Measurements from ENCODE around the gene CATSPERZ. TPM values are rescaled to one million over a fixed set of nuclear protein-coding genes. Genes with fewer than 3 reads are reported as not detected.

CATSPERZ gene
- total RNA-seq, 1 donor: not detected

DNA sequence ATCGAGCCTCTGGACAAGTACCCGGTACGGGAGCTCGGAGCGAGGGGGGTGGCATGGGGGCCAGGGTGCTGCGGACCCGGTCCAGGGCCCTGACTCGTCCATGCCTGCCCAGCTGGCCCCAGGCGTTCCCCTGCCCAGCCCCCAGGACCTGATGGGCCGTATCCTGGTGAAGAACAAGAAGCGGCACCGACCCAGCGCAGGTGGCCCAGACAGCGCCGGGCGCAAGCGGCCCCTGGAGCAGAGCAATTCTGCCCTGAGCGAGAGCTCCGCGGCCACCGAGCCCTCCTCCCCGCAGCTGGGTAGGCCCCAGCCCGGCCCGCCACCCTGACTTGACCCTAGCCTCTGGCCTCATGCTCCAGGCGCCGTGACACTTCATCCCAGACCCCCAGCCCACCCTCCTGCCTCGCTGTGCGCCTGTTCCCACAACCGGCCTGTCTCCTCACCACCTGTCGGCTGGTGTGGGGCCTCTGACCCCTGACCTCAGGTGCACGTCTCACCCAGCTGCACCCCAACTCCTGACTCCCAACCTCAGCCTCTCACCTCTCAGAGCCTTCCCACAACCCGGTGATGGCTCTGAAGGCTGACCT lies 41.1 kb upstream of the CATSPERZ start:
- Histone ChIP-seq H3K27ac (ENCODE audit: low read depth, low read length) (no peak overlapping the region), H3K79me2 (ENCODE audit: insufficient read depth, low read length) (peaks cover 5% of the 10 kb centered on the region), H3K4me3 (ENCODE audit: insufficient read depth, low read length) (no peak overlapping the region), H4K20me1 (ENCODE audit: insufficient read depth, low read length) (no peaks in the 10 kb centered on the region), H3K27me3 (ENCODE audit: insufficient read depth, low read length) (no peaks in the 10 kb centered on the region), H3K36me3 (ENCODE audit: insufficient read depth, low read length) (peaks cover 48% of the 10 kb centered on the region), H3K9me3 (ENCODE audit: low read depth, low read length) (no peaks in the 10 kb centered on the region), H3K4me2 (ENCODE audit: insufficient read depth, low read length) (no peak overlapping the region), H2AFZ (ENCODE audit: low read length) (no peak overlapping the region), H3K4me1 (ENCODE audit: insufficient read depth, low read length) (peaks cover 6% of the 10 kb centered on the region)
- DNase-seq (ENCODE audit: insufficient read length, low spot score, missing footprints): peak; percentile 62
- TF ChIP-seq, protein P1, sequence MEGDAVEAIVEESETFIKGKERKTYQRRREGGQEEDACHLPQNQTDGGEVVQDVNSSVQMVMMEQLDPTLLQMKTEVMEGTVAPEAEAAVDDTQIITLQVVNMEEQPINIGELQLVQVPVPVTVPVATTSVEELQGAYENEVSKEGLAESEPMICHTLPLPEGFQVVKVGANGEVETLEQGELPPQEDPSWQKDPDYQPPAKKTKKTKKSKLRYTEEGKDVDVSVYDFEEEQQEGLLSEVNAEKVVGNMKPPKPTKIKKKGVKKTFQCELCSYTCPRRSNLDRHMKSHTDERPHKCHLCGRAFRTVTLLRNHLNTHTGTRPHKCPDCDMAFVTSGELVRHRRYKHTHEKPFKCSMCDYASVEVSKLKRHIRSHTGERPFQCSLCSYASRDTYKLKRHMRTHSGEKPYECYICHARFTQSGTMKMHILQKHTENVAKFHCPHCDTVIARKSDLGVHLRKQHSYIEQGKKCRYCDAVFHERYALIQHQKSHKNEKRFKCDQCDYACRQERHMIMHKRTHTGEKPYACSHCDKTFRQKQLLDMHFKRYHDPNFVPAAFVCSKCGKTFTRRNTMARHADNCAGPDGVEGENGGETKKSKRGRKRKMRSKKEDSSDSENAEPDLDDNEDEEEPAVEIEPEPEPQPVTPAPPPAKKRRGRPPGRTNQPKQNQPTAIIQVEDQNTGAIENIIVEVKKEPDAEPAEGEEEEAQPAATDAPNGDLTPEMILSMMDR (IDR thresholded peaks at IDR 0.05; ENCODE audit: extremely low read depth, low read depth, low read length): no peak

DNA sequence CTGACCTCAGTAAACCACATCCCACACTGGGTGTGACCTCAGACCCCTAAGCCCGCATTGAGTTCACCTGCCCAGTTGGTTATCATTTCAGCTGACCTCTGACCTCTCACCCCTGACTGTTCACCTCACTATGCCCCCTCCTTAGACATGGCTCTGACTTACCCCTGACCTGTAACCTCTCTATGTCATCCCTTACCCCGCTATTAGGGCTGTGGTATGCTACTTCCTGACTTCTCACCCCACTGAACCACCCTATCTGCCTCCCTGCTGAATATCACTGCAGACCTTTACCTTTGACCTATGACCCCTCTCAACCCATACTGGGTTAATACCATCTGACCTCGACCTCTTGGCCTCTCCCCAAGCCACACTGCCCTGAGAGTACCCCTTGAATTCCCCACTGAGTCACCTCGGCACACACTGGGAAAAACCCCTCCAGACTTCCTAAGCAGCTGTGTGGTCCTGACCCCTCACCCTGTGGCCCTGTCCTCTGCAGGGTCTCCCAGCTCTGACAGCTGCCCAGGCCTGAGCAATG lies 40.6 kb upstream of the CATSPERZ start:
- H3K36me3 ChIP-seq (ENCODE audit: insufficient read depth, low read length): peaks cover 47% of the 10 kb centered on the region
- peaks cover 6% of the 10 kb centered on the region for H3K4me1 ChIP-seq (ENCODE audit: insufficient read depth, low read length)
- H3K4me2 ChIP-seq (ENCODE audit: insufficient read depth, low read length): no peak overlapping the region
- H4K20me1 ChIP-seq (ENCODE audit: insufficient read depth, low read length): no peaks in the 10 kb centered on the region
- H3K9me3 ChIP-seq (ENCODE audit: low read depth, low read length): no peaks in the 10 kb centered on the region
- H3K4me3 ChIP-seq (ENCODE audit: insufficient read depth, low read length): no peak overlapping the region
- TF ChIP-seq, protein P1 (IDR thresholded peaks at IDR 0.05; ENCODE audit: extremely low read depth, low read depth, low read length): no peak
- H3K27me3 ChIP-seq (ENCODE audit: insufficient read depth, low read length): no peaks in the 10 kb centered on the region
- H3K27ac ChIP-seq (ENCODE audit: low read depth, low read length): no peak overlapping the region
- no peak overlapping the region for H2AFZ ChIP-seq (ENCODE audit: low read length)
- no peaks in the 10 kb centered on the region for H3K79me2 ChIP-seq (ENCODE audit: insufficient read depth, low read length)
- DNase-seq (ENCODE audit: insufficient read length, low spot score, missing footprints): peak; percentile 89

DNA sequence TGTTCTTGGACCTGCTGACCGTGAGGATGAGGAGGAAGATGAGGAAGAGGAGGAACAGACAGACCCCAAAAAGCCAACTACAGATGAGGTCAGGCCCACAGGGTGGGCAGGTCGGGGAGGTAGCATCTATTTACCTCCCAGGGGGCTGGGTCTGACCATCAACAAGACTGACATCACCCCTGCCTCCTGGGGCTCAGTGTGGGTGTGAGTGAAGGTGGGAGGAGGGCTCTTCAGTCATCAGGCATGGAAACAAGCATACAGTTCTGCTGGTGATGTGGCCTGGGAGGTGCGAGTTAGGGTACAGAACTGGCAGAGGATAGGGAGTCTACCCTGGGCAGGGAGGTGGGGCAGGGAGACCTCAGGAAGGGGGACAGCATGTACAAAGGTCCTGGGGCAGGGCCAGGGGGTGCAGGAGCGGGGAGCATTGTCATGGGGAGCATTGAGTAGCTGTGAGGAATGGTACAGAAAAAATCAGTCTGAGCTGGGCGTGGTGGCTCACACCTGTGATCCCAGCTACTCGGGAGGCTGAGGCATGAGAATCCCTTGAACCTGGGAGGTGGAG lies 39.9 kb upstream of the CATSPERZ start:
- peak; percentile 76 for DNase-seq (ENCODE audit: insufficient read length, low spot score, missing footprints)
- Histone ChIP-seq H3K4me3 (ENCODE audit: insufficient read depth, low read length) (no peak overlapping the region), H3K36me3 (ENCODE audit: insufficient read depth, low read length) (peaks cover 46% of the 10 kb centered on the region), H3K79me2 (ENCODE audit: insufficient read depth, low read length) (no peaks in the 10 kb centered on the region), H3K27ac (ENCODE audit: low read depth, low read length) (no peak overlapping the region), H2AFZ (ENCODE audit: low read length) (no peak overlapping the region), H3K9me3 (ENCODE audit: low read depth, low read length) (no peaks in the 10 kb centered on the region), H3K27me3 (ENCODE audit: insufficient read depth, low read length) (no peaks in the 10 kb centered on the region), H3K4me1 (ENCODE audit: insufficient read depth, low read length) (peaks cover 6% of the 10 kb centered on the region), H4K20me1 (ENCODE audit: insufficient read depth, low read length) (no peaks in the 10 kb centered on the region), H3K4me2 (ENCODE audit: insufficient read depth, low read length) (no peak overlapping the region)
- TF ChIP-seq, protein P1 (IDR thresholded peaks at IDR 0.05; ENCODE audit: extremely low read depth, low read depth, low read length): no peak

DNA sequence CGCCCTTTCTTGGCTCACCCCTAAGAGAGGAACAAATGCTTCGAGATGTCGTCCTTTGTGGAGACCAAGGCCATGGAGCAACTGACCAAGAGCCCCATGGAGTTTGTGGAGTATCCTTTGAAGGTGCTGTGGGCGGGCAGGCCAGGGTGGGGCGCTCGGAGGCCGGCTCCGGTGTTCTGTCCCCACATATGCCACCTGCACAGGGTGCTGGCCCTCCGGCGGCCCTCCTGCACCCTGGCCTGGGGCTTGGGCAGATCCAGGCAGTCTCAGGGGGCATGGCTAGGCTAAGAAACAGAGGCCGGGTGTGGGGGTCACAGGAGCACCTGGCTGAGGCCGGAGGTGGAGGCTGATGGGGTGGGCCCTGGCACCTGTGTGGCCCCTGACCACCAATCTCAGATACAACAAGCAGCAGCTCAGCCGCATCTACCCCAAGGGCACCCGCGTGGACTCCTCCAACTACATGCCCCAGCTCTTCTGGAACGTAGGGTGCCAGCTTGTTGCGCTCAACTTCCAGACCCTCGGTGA lies 38.5 kb upstream of the CATSPERZ start:
- Histone ChIP-seq H4K20me1 (ENCODE audit: insufficient read depth, low read length) (no peaks in the 10 kb centered on the region), H3K79me2 (ENCODE audit: insufficient read depth, low read length) (no peaks in the 10 kb centered on the region), H2AFZ (ENCODE audit: low read length) (no peak overlapping the region), H3K36me3 (ENCODE audit: insufficient read depth, low read length) (peaks cover 49% of the 10 kb centered on the region), H3K27me3 (ENCODE audit: insufficient read depth, low read length) (no peaks in the 10 kb centered on the region), H3K4me3 (ENCODE audit: insufficient read depth, low read length) (no peak overlapping the region), H3K9me3 (ENCODE audit: low read depth, low read length) (no peaks in the 10 kb centered on the region), H3K27ac (ENCODE audit: low read depth, low read length) (no peak overlapping the region), H3K4me2 (ENCODE audit: insufficient read depth, low read length) (no peak overlapping the region), H3K4me1 (ENCODE audit: insufficient read depth, low read length) (peaks cover 6% of the 10 kb centered on the region)
- TF ChIP-seq, protein P1 (IDR thresholded peaks at IDR 0.05; ENCODE audit: extremely low read depth, low read depth, low read length): no peak
- DNase-seq (ENCODE audit: insufficient read length, low spot score, missing footprints): peak; percentile 74

Data from osteoblast (primary cell).